ENCODE results near the gene NPR3. TPM values are rescaled to one million over a fixed set of nuclear protein-coding genes. Genes with fewer than 3 reads are reported as not detected.

NPR3 gene
- 10 to 100 TPM in 3 of 4 donors, 1 to 10 TPM in 1; 9.0 to 30.0 (median 21.7) TPM for polyA plus RNA-seq (ENCODE audit: insufficient read length in 4 of 4)

GRCh38 chr5:32710550-32711361 is at the start of gene NPR3:
Gene NPR3, plus strand, starts transcription at chr5:32711321. Its CDS starts 456 bp downstream, at chr5:32711777.
- no peak for DNase-seq (ENCODE audit: low read depth in 4 of 4, low spot score in 3 of 4)

GRCh38 chr5:32664523-32664922 is 46.6 kb upstream of the NPR3 start:
- no peak for DNase-seq (ENCODE audit: low read depth in 4 of 4, low spot score in 3 of 4)

- DNase-seq (ENCODE audit: low read depth in 4 of 4, low spot score in 3 of 4), result no peak
Measured at GRCh38 chr5:32668552-32668951, 42.6 kb upstream of the NPR3 start.

- no peak for DNase-seq (ENCODE audit: low read depth in 4 of 4, low spot score in 3 of 4)
Measured at GRCh38 chr5:32673272-32673671, 37.8 kb upstream of the NPR3 start.

GRCh38 chr5:32677023-32677422 is 34.1 kb upstream of the NPR3 start:
- DNase-seq (ENCODE audit: low read depth in 4 of 4, low spot score in 3 of 4), result no peak

- no peak for DNase-seq (ENCODE audit: low read depth in 4 of 4, low spot score in 3 of 4)
Measured at GRCh38 chr5:32678472-32678871, 32.6 kb upstream of the NPR3 start.

- DNase-seq (ENCODE audit: low read depth in 4 of 4, low spot score in 3 of 4), result no peak
Measured at GRCh38 chr5:32679218-32679617, 31.9 kb upstream of the NPR3 start.

- DNase-seq (ENCODE audit: low read depth in 4 of 4, low spot score in 3 of 4), result no peak
Measured at GRCh38 chr5:32680183-32680582, 30.9 kb upstream of the NPR3 start.

GRCh38 chr5:32683125-32683524 is 28.0 kb upstream of the NPR3 start:
- no peak for DNase-seq (ENCODE audit: low read depth in 4 of 4, low spot score in 3 of 4)

- DNase-seq (ENCODE audit: low read depth in 4 of 4, low spot score in 3 of 4), result no peak
Measured at GRCh38 chr5:32684260-32684659, 26.9 kb upstream of the NPR3 start.

- no peak for DNase-seq (ENCODE audit: low read depth in 4 of 4, low spot score in 3 of 4)
Measured at GRCh38 chr5:32686799-32687498, 24.2 kb upstream of the NPR3 start.

GRCh38 chr5:32687499-32687831 is 23.7 kb upstream of the NPR3 start:
- no peak for DNase-seq (ENCODE audit: low read depth in 4 of 4, low spot score in 3 of 4)

- no peak for DNase-seq (ENCODE audit: low read depth in 4 of 4, low spot score in 3 of 4)
Measured at GRCh38 chr5:32690153-32690552, 21.0 kb upstream of the NPR3 start.

GRCh38 chr5:32690666-32691065 is 20.5 kb upstream of the NPR3 start:
- DNase-seq (ENCODE audit: low read depth in 4 of 4, low spot score in 3 of 4), result no peak

- no peak for DNase-seq (ENCODE audit: low read depth in 4 of 4, low spot score in 3 of 4)
Measured at GRCh38 chr5:32692036-32692746, 18.9 kb upstream of the NPR3 start.

GRCh38 chr5:32703957-32704356 is 7.2 kb upstream of the NPR3 start:
- no peak for DNase-seq (ENCODE audit: low read depth in 4 of 4, low spot score in 3 of 4)

GRCh38 chr5:32707418-32707997 is 3.6 kb upstream of the NPR3 start:
- DNase-seq (ENCODE audit: low read depth in 4 of 4, low spot score in 3 of 4), result no peak

GRCh38 chr5:32708949-32709348 is 2.2 kb upstream of the NPR3 start:
- DNase-seq (ENCODE audit: low read depth in 4 of 4, low spot score in 3 of 4), result no peak

GRCh38 chr5:32709750-32710549 is 1.2 kb upstream of the NPR3 start:
- peak in 1 of 4 donors; percentile 76 for DNase-seq (ENCODE audit: low read depth in 4 of 4, low spot score in 3 of 4)

- no peak for DNase-seq (ENCODE audit: low read depth in 4 of 4, low spot score in 3 of 4)
Measured at GRCh38 chr5:32711362-32711680, 200 bp downstream of the NPR3 start.

Data from left renal pelvis (tissue), 4 donors.